HepG2 (cell line): ENCODE measurements around the gene TGFBR1. TPM values are rescaled to one million over a fixed set of nuclear protein-coding genes. Genes with fewer than 3 reads are reported as not detected.

Source experiments
- ATAC-seq: fragments of 200-7000 bp; cut with Tn5 transposase; 3 replicates; pipeline ENCODE4 v1.9.1; 2020; ENCODE audit warnings: mild to moderate bottlenecking, moderate library complexity
- BruUV-seq: library from RNA; stranded (reverse); fragments of 400-500 nt; replicated peaks from 2 replicates; lab custom pipeline; 2021; lab: Mats Ljungman, UMichigan
- CTCF ChIA-PET: fragments of 300-600 bp; formaldehyde crosslinking; extraction: SDS; loops from one replicate; lab custom pipeline; 2021; ENCODE audit warnings: low total read pairs, inconsistent platforms, low intra/inter-chr PET ratio; lab: Yijun Ruan, JAX
- POLR2A ChIA-PET: fragments of 350-600 bp; sonication (Branson Sonifier 250); formaldehyde crosslinking; loops from one replicate; lab custom pipeline; 2020; ENCODE audit warnings: antibody characterized with exemption, inconsistent platforms; lab: Yijun Ruan, JAX
- DNase-seq: peaks from one replicate; pipeline ENCODE4 v3.0.0-alpha.2; 2015; ENCODE audit warnings: low spot score
- FAIRE-seq: peaks from 3 replicates; lab custom pipeline; 2011; peaks lifted over from hg19 to GRCh38; lab: Jason Lieb, UNC
- H2AFZ ChIP-seq: one replicate; pipeline ENCODE4 v1.6.1; 2011; ENCODE audit warnings: low read length, inconsistent platforms
- H3K27ac ChIP-seq: fragments of 300-600 bp; 3 replicates; pipeline ENCODE4 v1.8.0; 2011; ENCODE audit warnings: mixed run types, mild to moderate bottlenecking, mixed read lengths, low read length, inconsistent platforms; ENCODE audit not compliant: insufficient read depth; ENCODE audit errors: extremely low read length
- H3K27me3 ChIP-seq, 2 experiments: fragments of 200-600 bp in 1 of 2; 2 replicates in 1 of 2; 3 replicates in 1 of 2; pipeline versions ENCODE4 v1.6.0 to v1.8.0; 2011; ENCODE audit warnings: low read length in 2 of 2, mild to moderate bottlenecking in 2 of 2, moderate library complexity in 2 of 2, inconsistent platforms in 1 of 2; ENCODE audit not compliant: insufficient read depth in 2 of 2, control insufficient read depth in 1 of 2
- H3K36me3 ChIP-seq, 2 experiments: fragments of 200-600 bp in 1 of 2; replicated peaks in 1 of 2; 2 replicates in 1 of 2; 3 replicates in 1 of 2; pipeline versions ENCODE4 v1.5.1 to v1.8.0; 2011; ENCODE audit warnings: low read length in 2 of 2, inconsistent platforms in 1 of 2; ENCODE audit not compliant: insufficient read depth in 2 of 2, control insufficient read depth in 1 of 2
- H3K4me1 ChIP-seq: 2 replicates; pipeline ENCODE4 v1.5.1; 2012; ENCODE audit warnings: low read length, inconsistent platforms; ENCODE audit not compliant: insufficient read depth
- H3K4me2 ChIP-seq: 2 replicates; pipeline ENCODE4 v1.6.0; 2011; ENCODE audit warnings: low read depth, low read length, inconsistent platforms
- H3K4me3 ChIP-seq, 3 experiments: fragments of 200-600 bp in 1 of 3; sonication (generic), shearing (Covaris generic) in 1 of 3; replicated peaks in 1 of 3; 2 replicates each; pipeline ENCODE4 v1.5.1; 2011 to 2016; ENCODE audit warnings: low read length in 3 of 3, inconsistent platforms in 2 of 3, low read depth in 2 of 3, mild to moderate bottlenecking in 2 of 3, control low read depth in 1 of 3, mixed read lengths in 1 of 3; ENCODE audit not compliant: insufficient read depth in 1 of 3
- H3K79me2 ChIP-seq: one replicate; pipeline ENCODE4 v1.6.1; 2011; ENCODE audit warnings: low read length, inconsistent platforms; ENCODE audit not compliant: insufficient read depth
- H3K9ac ChIP-seq: 2 replicates; pipeline ENCODE4 v1.6.0; 2011; ENCODE audit warnings: mild to moderate bottlenecking, low read depth, low read length, inconsistent platforms; ENCODE audit not compliant: insufficient read depth
- H3K9me3 ChIP-seq: 2 replicates; pipeline ENCODE4 v1.5.1; 2012; ENCODE audit warnings: mild to moderate bottlenecking, low read length
- H4K20me1 ChIP-seq: 2 replicates; pipeline ENCODE4 v1.6.0; 2011; ENCODE audit warnings: inconsistent platforms, mild to moderate bottlenecking, low read length, moderate library complexity; ENCODE audit not compliant: insufficient read depth
- HCFC1 ChIP-seq: fragments of 150-350 bp; IDR thresholded peaks from 2 replicates; pipeline ENCODE4 v1.6.1; 2014; ENCODE audit warnings: low read depth, low read length
- IRX3 ChIP-seq: sonication (generic); formaldehyde crosslinking; IDR thresholded peaks from 2 replicates; pipeline ENCODE4 v1.8.1; 2023; ENCODE audit warnings: mild to moderate bottlenecking, low read depth, missing genetic modification reagents, borderline replicate concordance
- MBNL3 ChIP-seq: fragments of 250-450 bp; sonication (Bioruptor Pico); conservative IDR thresholded peaks from 2 replicates; pipeline ENCODE4 v1.8.0; 2022; ENCODE audit warnings: mild to moderate bottlenecking, inconsistent platforms
- NCOA1 ChIP-seq: sonication (generic); formaldehyde crosslinking; IDR thresholded peaks from 2 replicates; pipeline ENCODE4 v1.9.0; 2021; ENCODE audit warnings: missing genetic modification reagents
- SALL2 ChIP-seq: sonication (generic); formaldehyde crosslinking; IDR thresholded peaks from 2 replicates; pipeline ENCODE4 v1.8.1; 2023; ENCODE audit warnings: mild to moderate bottlenecking, missing genetic modification reagents, inconsistent platforms
- SIX1 ChIP-seq: sonication (generic); formaldehyde crosslinking; IDR thresholded peaks from 2 replicates; pipeline ENCODE4 v1.4.0; 2020; ENCODE audit warnings: missing genetic modification reagents, borderline replicate concordance
- SOX13 ChIP-seq, 3 experiments: fragments of 450-650 bp in 1 of 3; sonication (generic) in 1 of 3; formaldehyde crosslinking in 1 of 3; IDR thresholded peaks in 2 of 3; conservative IDR thresholded peaks in 1 of 3; 2 replicates each; pipeline versions ENCODE4 v1.5.0 to v1.6.1; 2016 to 2020; ENCODE audit warnings: antibody characterized with exemption in 1 of 3, mild to moderate bottlenecking in 1 of 3, missing compliant biosample characterization in 1 of 3, missing genetic modification reagents in 1 of 3, moderate library complexity in 1 of 3
- ZNF274 ChIP-seq: sonication (generic); formaldehyde crosslinking; IDR thresholded peaks from 2 replicates; pipeline ENCODE4 v1.5.1; 2020; ENCODE audit warnings: mild to moderate bottlenecking, missing genetic modification reagents
- WGBS: methylation state at CpG from one replicate; pipeline ENCODE4 v1.1.6; 2017; ENCODE audit warnings: low lambda C conversion rate; 5-methylcytosine and 5-hydroxymethylcytosine counted together
- in situ Hi-C: cut with HindIII; loops from 2 replicates; pipeline ENCODE4 v1.10.0; 2017; ENCODE audit warnings: low pct_unique_long_range_greater_than_20kb; ENCODE audit not compliant: extremely low pct_ligation_motif_present
- intact Hi-C: fragments of 100-400 bp; cut with micrococcal nuclease; formaldehyde crosslinking; loops from one replicate; pipeline ENCODE4 v1.10.0; 2022; ENCODE audit not compliant: unreplicated experiment
- polyA plus RNA-seq, 8 experiments: library from polyadenylated mRNA; depleted of rRNA in 3 of 8; stranded (reverse) in 7 of 8; unstranded in 1 of 8; fragments of >200 nt; fragmentation: Illumina TruSeq in 4 of 8; extraction: Trizol in 4 of 8; gene quantifications; 2 replicates each; pipeline versions ENCODE4 v1.2.1 to v1.2.3, GENCODE V29; 2011 to 2016; ENCODE audit warnings: low read depth in 4 of 8, missing spikeins in 1 of 8, mixed read lengths in 1 of 8; ENCODE audit not compliant: insufficient read depth in 1 of 8
- total RNA-seq, 5 experiments: library from RNA; depleted of rRNA; stranded (reverse); fragments of >200 nt; fragmentation: Illumina TruSeq; extraction: Trizol; gene quantifications; 2 replicates each; pipeline ENCODE4 v1.2.3, GENCODE V29; 2016; ENCODE audit warnings: low read depth in 1 of 5
- TF ChIP-seq, protein P1 (sequence below): IDR thresholded peaks from 2 replicates; pipeline ENCODE4 v1.6.1; 2016; ENCODE audit warnings: missing genetic modification reagents, missing compliant biosample characterization
- TF ChIP-seq, protein P2 (sequence below): fragments of 450-650 bp; IDR thresholded peaks from 2 replicates; pipeline ENCODE4 v1.6.1; 2017; ENCODE audit warnings: mild to moderate bottlenecking
- TF ChIP-seq, protein P3 (sequence below): sonication (generic); formaldehyde crosslinking; IDR thresholded peaks from 2 replicates; pipeline ENCODE4 v1.8.0; 2022; ENCODE audit warnings: low read depth, missing genetic modification reagents
- TF ChIP-seq, protein P4 (sequence below): sonication (generic); formaldehyde crosslinking; IDR thresholded peaks from 2 replicates; pipeline ENCODE4 v1.9.0; 2021; ENCODE audit warnings: missing genetic modification reagents, mild to moderate bottlenecking, borderline replicate concordance

Gene TGFBR1
- total and polyA plus RNA-seq, 2 of the 13 experiments (the other 11 are each of a cell fraction or from before 2014, with no cell fraction given) = 16.8 to 23.9 TPM

DNA sequence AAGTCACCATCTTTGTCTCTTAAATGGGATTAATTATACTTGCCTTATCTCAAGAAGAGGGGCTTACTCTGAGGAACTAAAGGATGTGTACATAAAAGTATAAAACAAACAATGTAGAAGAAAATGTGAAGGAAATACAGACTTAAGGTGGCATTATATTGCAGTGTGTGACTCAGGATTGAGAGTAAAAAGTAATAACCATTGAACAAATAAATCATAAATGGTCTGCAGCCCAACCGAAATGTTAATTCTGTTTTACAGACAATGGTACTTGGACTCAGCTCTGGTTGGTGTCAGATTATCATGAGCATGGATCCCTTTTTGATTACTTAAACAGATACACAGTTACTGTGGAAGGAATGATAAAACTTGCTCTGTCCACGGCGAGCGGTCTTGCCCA lies 37.4 kb downstream of the TGFBR1 start:
- no TSS peak for BruUV-seq
- Histone ChIP-seq H3K4me3 (no peak overlapping the region), H3K79me2 (no peaks in the 10 kb centered on the region), H3K4me1 (no peaks in the 10 kb centered on the region), H3K27ac (no peak overlapping the region), H3K9ac (no peak overlapping the region), H3K4me2 (no peak overlapping the region), H4K20me1 (no peaks in the 10 kb centered on the region), H3K36me3 (peaks cover 5 to 35% of the 10 kb centered on the region in 2 experiments; a peak in 3 of 5 replicates), H3K27me3 (no peaks in the 10 kb centered on the region), H3K9me3 (no peaks in the 10 kb centered on the region), H2AFZ (no peak overlapping the region)
- ATAC-seq (no peak), DNase-seq (no peak), FAIRE-seq (no peak)
- in situ Hi-C loops = loop anchor here (10.0 kb wide), 1 partner anchor 167 kb away; no protein-coding TSS in a partner anchor
- POLR2A ChIA-PET = no interaction called here
- no peak for TF ChIP-seq SALL2
- TF ChIP-seq, protein P1, sequence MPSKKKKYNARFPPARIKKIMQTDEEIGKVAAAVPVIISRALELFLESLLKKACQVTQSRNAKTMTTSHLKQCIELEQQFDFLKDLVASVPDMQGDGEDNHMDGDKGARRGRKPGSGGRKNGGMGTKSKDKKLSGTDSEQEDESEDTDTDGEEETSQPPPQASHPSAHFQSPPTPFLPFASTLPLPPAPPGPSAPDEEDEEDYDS = no peak
- TF ChIP-seq, protein P2, sequence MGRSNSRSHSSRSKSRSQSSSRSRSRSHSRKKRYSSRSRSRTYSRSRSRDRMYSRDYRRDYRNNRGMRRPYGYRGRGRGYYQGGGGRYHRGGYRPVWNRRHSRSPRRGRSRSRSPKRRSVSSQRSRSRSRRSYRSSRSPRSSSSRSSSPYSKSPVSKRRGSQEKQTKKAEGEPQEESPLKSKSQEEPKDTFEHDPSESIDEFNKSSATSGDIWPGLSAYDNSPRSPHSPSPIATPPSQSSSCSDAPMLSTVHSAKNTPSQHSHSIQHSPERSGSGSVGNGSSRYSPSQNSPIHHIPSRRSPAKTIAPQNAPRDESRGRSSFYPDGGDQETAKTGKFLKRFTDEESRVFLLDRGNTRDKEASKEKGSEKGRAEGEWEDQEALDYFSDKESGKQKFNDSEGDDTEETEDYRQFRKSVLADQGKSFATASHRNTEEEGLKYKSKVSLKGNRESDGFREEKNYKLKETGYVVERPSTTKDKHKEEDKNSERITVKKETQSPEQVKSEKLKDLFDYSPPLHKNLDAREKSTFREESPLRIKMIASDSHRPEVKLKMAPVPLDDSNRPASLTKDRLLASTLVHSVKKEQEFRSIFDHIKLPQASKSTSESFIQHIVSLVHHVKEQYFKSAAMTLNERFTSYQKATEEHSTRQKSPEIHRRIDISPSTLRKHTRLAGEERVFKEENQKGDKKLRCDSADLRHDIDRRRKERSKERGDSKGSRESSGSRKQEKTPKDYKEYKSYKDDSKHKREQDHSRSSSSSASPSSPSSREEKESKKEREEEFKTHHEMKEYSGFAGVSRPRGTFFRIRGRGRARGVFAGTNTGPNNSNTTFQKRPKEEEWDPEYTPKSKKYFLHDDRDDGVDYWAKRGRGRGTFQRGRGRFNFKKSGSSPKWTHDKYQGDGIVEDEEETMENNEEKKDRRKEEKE = no peak
- no peak for TF ChIP-seq MBNL3
- no peak for TF ChIP-seq ZNF274 (CRISPR knock-in tag)
- TF ChIP-seq SIX1 (CRISPR knock-in tag) = no peak
- no peak for TF ChIP-seq HCFC1
- TF ChIP-seq SOX13 (IDR thresholded peaks at IDR 0.05) = no peak
- no peak for TF ChIP-seq SOX13 (CRISPR knock-in tag; conservative IDR thresholded peaks at IDR 0.05 in 1 of 2, IDR thresholded peaks at IDR 0.05 in 1 of 2)
- no peak for TF ChIP-seq NCOA1 (CRISPR knock-in tag)
- TF ChIP-seq, protein P3, sequence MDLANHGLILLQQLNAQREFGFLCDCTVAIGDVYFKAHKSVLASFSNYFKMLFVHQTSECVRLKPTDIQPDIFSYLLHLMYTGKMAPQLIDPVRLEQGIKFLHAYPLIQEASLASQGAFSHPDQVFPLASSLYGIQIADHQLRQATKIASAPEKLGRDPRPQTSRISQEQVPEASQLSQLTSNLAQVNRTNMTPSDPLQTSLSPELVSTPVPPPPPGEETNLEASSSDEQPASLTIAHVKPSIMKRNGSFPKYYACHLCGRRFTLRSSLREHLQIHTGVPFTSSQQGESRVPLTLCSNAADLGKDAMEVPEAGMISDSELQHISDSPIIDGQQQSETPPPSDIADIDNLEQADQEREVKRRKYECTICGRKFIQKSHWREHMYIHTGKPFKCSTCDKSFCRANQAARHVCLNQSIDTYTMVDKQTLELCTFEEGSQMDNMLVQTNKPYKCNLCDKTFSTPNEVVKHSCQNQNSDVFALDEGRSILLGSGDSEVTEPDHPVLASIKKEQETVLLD (CRISPR knock-in tag) = no peak
- TF ChIP-seq IRX3 = no peak
- TF ChIP-seq, protein P4, sequence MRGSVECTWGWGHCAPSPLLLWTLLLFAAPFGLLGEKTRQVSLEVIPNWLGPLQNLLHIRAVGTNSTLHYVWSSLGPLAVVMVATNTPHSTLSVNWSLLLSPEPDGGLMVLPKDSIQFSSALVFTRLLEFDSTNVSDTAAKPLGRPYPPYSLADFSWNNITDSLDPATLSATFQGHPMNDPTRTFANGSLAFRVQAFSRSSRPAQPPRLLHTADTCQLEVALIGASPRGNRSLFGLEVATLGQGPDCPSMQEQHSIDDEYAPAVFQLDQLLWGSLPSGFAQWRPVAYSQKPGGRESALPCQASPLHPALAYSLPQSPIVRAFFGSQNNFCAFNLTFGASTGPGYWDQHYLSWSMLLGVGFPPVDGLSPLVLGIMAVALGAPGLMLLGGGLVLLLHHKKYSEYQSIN (CRISPR knock-in tag) = no peak
- intact Hi-C loops = no loop called here
- 99% methylated on average over 4 of the region's 4 CpGs for WGBS
- CTCF ChIA-PET = no interaction called here
